Measurements from ENCODE around the gene IGSF21. TPM values are rescaled to one million over a fixed set of nuclear protein-coding genes. Genes with fewer than 3 reads are reported as not detected.

Gene IGSF21
- total and polyA plus RNA-seq, 2 of the 8 experiments (the other 6 are each of a cell fraction or from before 2014, with no cell fraction given): 22.5 to 28.5 TPM

- 89% methylated on average over 9 of the region's 9 CpGs; no CpG with 5 or more reads in 1 of the 2 experiments for WGBS, 2 experiments (ENCODE audit: extremely low coverage in 1 of 2, insufficient coverage in 1 of 2, insufficient read length in 1 of 2, insufficient replicate concordance in 2 of 2, low coverage in 1 of 2, low lambda C conversion rate in 2 of 2, missing lambda C conversion rate in 1 of 2)
- Histone ChIP-seq H2AFZ (ENCODE audit: low read length) (no peak overlapping the region), H3K9ac (replicated peaks in 1 of 4; ENCODE audit: extremely low read depth in 1 of 4, low read depth in 3 of 4, low read length in 3 of 4) (no peak overlapping the region), H3K14ac (ENCODE audit: insufficient read length) (no peak overlapping the region), H3K4me2 (ENCODE audit: insufficient read depth in 1 of 2, low read depth in 2 of 2, low read length in 2 of 2) (no peak overlapping the region), H2AK5ac (ENCODE audit: low read depth, low read length) (no peak overlapping the region; the same call in 1 of the 2 replicates), H4K8ac (ENCODE audit: extremely low read depth, insufficient read depth, low read length) (no peak overlapping the region), H4K5ac (ENCODE audit: insufficient read length, low read depth, low read length) (no peak overlapping the region), H2BK5ac (ENCODE audit: low read depth, low read length) (0 out of 2 replicates have a peak overlapping the region, but pooled peaks have one; percentile 2), H2BK120ac (replicated peaks; ENCODE audit: low read depth, low read length) (no peak overlapping the region), H3K4me1 (replicated peaks in 1 of 4; ENCODE audit: control insufficient read depth in 3 of 4, insufficient read depth in 4 of 4, low read length in 3 of 4) (no peaks in the 10 kb centered on the region; a peak in 1 of 7 replicates), H3K9me3 (ENCODE audit: insufficient read depth in 2 of 2, low read depth in 1 of 2, low read length in 1 of 2) (no peaks in the 10 kb centered on the region), H2BK20ac (ENCODE audit: low read length) (no peak overlapping the region), H3K56ac (replicated peaks; ENCODE audit: insufficient read length, low read depth, low read length) (no peak overlapping the region), H3K4ac (replicated peaks; ENCODE audit: insufficient read length, low read depth, low read length) (no peak overlapping the region), H3K27me3 (replicated peaks in 1 of 4; ENCODE audit: control insufficient read depth in 3 of 4, extremely low read depth in 1 of 4, insufficient read depth in 3 of 4, low read length in 3 of 4) (no peaks in the 10 kb centered on the region), H2BK15ac (ENCODE audit: low read length) (no peak overlapping the region; the same call in 1 of the 2 replicates), H3K27ac (ENCODE audit: low read depth, low read length) (no peak overlapping the region), H4K91ac (replicated peaks; ENCODE audit: insufficient read length, low read length) (no peak overlapping the region), H3K23ac (ENCODE audit: insufficient read length) (no peak overlapping the region), H3K23me2 (ENCODE audit: low read depth, low read length) (peaks cover 5% of the 10 kb centered on the region; the same call in 1 of the 2 replicates), H2BK12ac (ENCODE audit: low read depth, low read length) (no peak overlapping the region), H3K4me3 (ENCODE audit: extremely low read depth in 1 of 4, insufficient read depth in 2 of 4, low read depth in 3 of 4, low read length in 4 of 4) (no peak overlapping the region), H3K79me1 (ENCODE audit: low read depth, low read length) (no peaks in the 10 kb centered on the region), H3K36me3 (ENCODE audit: control insufficient read depth in 2 of 4, insufficient read depth in 4 of 4, low read length in 3 of 4) (no peaks in the 10 kb centered on the region; a peak in 1 of 8 replicates), H3K79me2 (ENCODE audit: control insufficient read depth in 1 of 2, insufficient read depth in 2 of 2, low read length in 2 of 2) (no peaks in the 10 kb centered on the region), H3K18ac (ENCODE audit: extremely low read depth, low read length) (no peak overlapping the region), H4K20me1 (replicated peaks in 1 of 2; ENCODE audit: control insufficient read depth in 1 of 2, insufficient read depth in 2 of 2, low read length in 2 of 2) (peaks cover 0 to 3% of the 10 kb centered on the region in 2 experiments)
- DNase-seq (ENCODE audit: low read depth in 1 of 2, low spot score in 2 of 2) (no peak), FAIRE-seq (no peak)
- CTCF ChIA-PET (ENCODE audit: partially characterized antibody): interaction anchor here (0.9 to 8.5 kb wide), 11 partner anchors 8 to 653 kb away, joined by 3 to 80 read pairs (median 5); no protein-coding TSS in a partner anchor
- TF ChIP-seq BACH1 (IDR thresholded peaks at IDR 0.05; ENCODE audit: low read length) (no peak), POLR2AphosphoS5 (IDR thresholded peaks at IDR 0.05; ENCODE audit: low read depth, low read length) (no peak), POLR2A (IDR thresholded peaks at IDR 0.05; ENCODE audit: control extremely low read depth in 1 of 2, low read depth in 2 of 2, low read length in 2 of 2) (no peak), EZH2 (IDR thresholded peaks at IDR 0.05; ENCODE audit: low read depth, low read length, severe bottlenecking) (no peak), RAD21 (IDR thresholded peaks at IDR 0.05 in 1 of 2, conservative IDR thresholded peaks at IDR 0.05 in 1 of 2; ENCODE audit: low read depth in 2 of 2, low read length in 2 of 2) (peak; percentile 11 to 30; a peak in 2 of 4 replicates)
- POLR2A ChIA-PET (ENCODE audit: partially characterized antibody): interaction anchor here (1.6 kb wide), 2 partner anchors 12 to 15 kb away, joined by 4 read pairs; no protein-coding TSS in a partner anchor
These were observed 206.8 kb downstream of the IGSF21 start for GRCh38 chr1:18314399-18314798.
